Esophagus muscularis mucosa (tissue), 4 donors: ENCODE measurements around the gene PRX. TPM values are rescaled to one million over a fixed set of nuclear protein-coding genes. Genes with fewer than 3 reads are reported as not detected.

Source experiments
- DNase-seq: peaks from one replicate; pipeline ENCODE4 v3.0.0-alpha.2; 2017; ENCODE audit errors: extremely low spot score
- H3K27ac ChIP-seq, 4 donors: fragments of 200-600 bp; sonication (generic); replicated peaks in 1 of 4; 1 replicate in 3 of 4; 2 replicates in 1 of 4; pipeline ENCODE4 v1.5.1; 2016 to 2019; ENCODE audit warnings: mild to moderate bottlenecking in 1 of 4
- H3K27me3 ChIP-seq, 4 donors: fragments of 200-600 bp; sonication (generic); one replicate each; pipeline versions ENCODE4 v1.5.1 to v1.6.0; 2016 to 2019
- H3K36me3 ChIP-seq, 4 donors: fragments of 200-600 bp; sonication (generic); one replicate each; pipeline ENCODE4 v1.5.1; 2016 to 2019
- H3K4me1 ChIP-seq, 4 donors: fragments of 200-600 bp; sonication (generic); one replicate each; pipeline ENCODE4 v1.5.1; 2016 to 2019
- H3K4me3 ChIP-seq, 4 donors: fragments of 200-600 bp; sonication (generic); 1 replicate in 2 of 4; 2 replicates in 2 of 4; pipeline ENCODE4 v1.5.1; 2016 to 2019; ENCODE audit warnings: mild to moderate bottlenecking in 4 of 4, moderate library complexity in 1 of 4
- H3K9me3 ChIP-seq, 4 donors: fragments of 200-600 bp; sonication (generic); 1 replicate in 3 of 4; 2 replicates in 1 of 4; pipeline ENCODE4 v1.5.1; 2016 to 2019
- POLR2A ChIP-seq: fragments of 450-650 bp; IDR thresholded peaks from one replicate; pipeline ENCODE4 v1.6.1; 2017; ENCODE audit warnings: antibody characterized with exemption, moderate library complexity, mild to moderate bottlenecking, low read depth
- WGBS: methylation state at CpG from one replicate; pipeline ENCODE4 v1.1.5; 2018; 5-methylcytosine and 5-hydroxymethylcytosine counted together
- intact Hi-C: fragments of 100-400 bp; cut with DNase I; formaldehyde crosslinking; loops from one replicate; pipeline ENCODE4 v1.15.1; 2023
- small RNA-seq, 3 donors: library from RNA; depleted of rRNA; stranded (forward); fragments of <200 nt; gene quantifications; one replicate each; pipeline ENCODE3, GENCODE V24; 2016
- total RNA-seq, 4 donors: library from RNA; depleted of rRNA; stranded (reverse); fragments of >200 nt; gene quantifications; one replicate each; pipeline versions ENCODE4 v1.1.0 to v1.2.1, GENCODE V29; 2016

Gene PRX
- total RNA-seq, 4 donors from 2014 or later: 5.8 to 12.4 (median 8.8) TPM

DNA sequence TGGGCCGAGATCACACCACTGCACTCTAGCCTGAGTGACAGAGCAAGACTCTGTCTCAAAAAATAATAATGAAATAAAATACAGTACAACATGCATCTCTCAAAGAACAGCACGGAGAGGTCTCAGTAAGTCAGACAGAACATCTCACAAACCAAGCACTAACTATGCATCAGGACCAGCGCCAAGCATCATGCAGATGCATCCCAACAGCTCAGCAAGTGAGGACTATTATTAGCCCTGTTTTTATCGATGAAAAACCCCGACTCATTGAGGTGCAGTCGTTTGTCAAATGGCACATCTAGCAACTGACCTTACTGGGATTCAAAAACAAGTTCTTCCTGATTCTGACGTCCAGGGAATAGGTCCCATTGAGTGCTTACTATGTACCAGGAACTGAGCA, 68.8 kb downstream of the PRX start:
- H3K36me3 ChIP-seq: peaks cover 0 to 18% (median 10%) of the 10 kb centered on the region in 4 donors
- no peaks in the 10 kb centered on the region for H3K27me3 ChIP-seq
- no peak overlapping the region for H3K27ac ChIP-seq
- intact Hi-C loops: no loop called here
- no peak for TF ChIP-seq POLR2A
- 85% methylated on average over 7 of the region's 7 CpGs for WGBS
- DNase-seq: no peak
- H3K9me3 ChIP-seq: no peaks in the 10 kb centered on the region
- no peak overlapping the region for H3K4me3 ChIP-seq
- H3K4me1 ChIP-seq: peaks cover 21 to 51% (median 40%) of the 10 kb centered on the region in 4 donors

Small RNA genes lying within 50 kb of the gene (small RNA-seq; reads per million reads assigned to genes)
- gene MIR6796 (0 reads per million in 3 donors), gene RF00017 (0 reads per million in 3 donors)

Other genes starting within 250 kb of the PRX start
- gene MAP3K10, start 222.0 kb downstream of the PRX start, total RNA-seq: 10 to 100 TPM; 10.1 to 25.9 (median 20.8) TPM
- gene TTC9B, start 195.0 kb downstream of the PRX start, total RNA-seq: not detected
- under 1 TPM in 1 of 4 donors, not detected in 3; 0.97 TPM for gene CCNP, start 186.7 kb downstream of the PRX start, total RNA-seq
- 10 to 100 TPM; 53.3 to 82.1 (median 64.0) TPM for gene AKT2, start 128.0 kb downstream of the PRX start, total RNA-seq
- 10 to 100 TPM; 17.9 to 42.6 (median 26.8) TPM for gene C19orf47, start 65.0 kb downstream of the PRX start, total RNA-seq
- gene PLD3, start 64.7 kb downstream of the PRX start, total RNA-seq: 100 to 1,000 TPM; 206 to 280 (median 223) TPM
- under 1 TPM; under 0.01 to 0.63 (median 0.42) TPM for gene HIPK4, start 23.2 kb downstream of the PRX start, total RNA-seq
- 10 to 100 TPM; 13.7 to 73.1 (median 22.5) TPM for gene SERTAD1, start 12.6 kb upstream of the PRX start, total RNA-seq
- gene SERTAD3, start 31.0 kb upstream of the PRX start, total RNA-seq: 10 to 100 TPM; 18.3 to 47.2 (median 37.8) TPM
- 100 to 1,000 TPM; 159 to 223 (median 194) TPM for gene BLVRB, start 52.4 kb upstream of the PRX start, total RNA-seq
- gene SPTBN4, start 53.6 kb upstream of the PRX start, total RNA-seq: 1 to 10 TPM; 2.1 to 6.4 (median 5.8) TPM
- 10 to 100 TPM; 39.5 to 82.7 (median 52.7) TPM for gene SHKBP1, start 163.5 kb upstream of the PRX start, total RNA-seq
- 100 to 1,000 TPM; 358 to 430 (median 397) TPM for gene LTBP4, start 188.0 kb upstream of the PRX start, total RNA-seq